Posterior cingulate gyrus (tissue), 11 donors: ENCODE measurements around the gene SLC41A2.

Source experiments
- DNase-seq, 10 donors: peaks; one replicate each; pipeline versions ENCODE4 v3.0.0 to v3.0.0-alpha.2; 2020 to 2021; ENCODE audit warnings: mixed read lengths in 3 of 10
- intact Hi-C: fragments of 100-400 bp; cut with DNase I; formaldehyde crosslinking; loops from one replicate; pipeline ENCODE4 v1.15.1; 2023

SLC41A2 gene

DNA sequence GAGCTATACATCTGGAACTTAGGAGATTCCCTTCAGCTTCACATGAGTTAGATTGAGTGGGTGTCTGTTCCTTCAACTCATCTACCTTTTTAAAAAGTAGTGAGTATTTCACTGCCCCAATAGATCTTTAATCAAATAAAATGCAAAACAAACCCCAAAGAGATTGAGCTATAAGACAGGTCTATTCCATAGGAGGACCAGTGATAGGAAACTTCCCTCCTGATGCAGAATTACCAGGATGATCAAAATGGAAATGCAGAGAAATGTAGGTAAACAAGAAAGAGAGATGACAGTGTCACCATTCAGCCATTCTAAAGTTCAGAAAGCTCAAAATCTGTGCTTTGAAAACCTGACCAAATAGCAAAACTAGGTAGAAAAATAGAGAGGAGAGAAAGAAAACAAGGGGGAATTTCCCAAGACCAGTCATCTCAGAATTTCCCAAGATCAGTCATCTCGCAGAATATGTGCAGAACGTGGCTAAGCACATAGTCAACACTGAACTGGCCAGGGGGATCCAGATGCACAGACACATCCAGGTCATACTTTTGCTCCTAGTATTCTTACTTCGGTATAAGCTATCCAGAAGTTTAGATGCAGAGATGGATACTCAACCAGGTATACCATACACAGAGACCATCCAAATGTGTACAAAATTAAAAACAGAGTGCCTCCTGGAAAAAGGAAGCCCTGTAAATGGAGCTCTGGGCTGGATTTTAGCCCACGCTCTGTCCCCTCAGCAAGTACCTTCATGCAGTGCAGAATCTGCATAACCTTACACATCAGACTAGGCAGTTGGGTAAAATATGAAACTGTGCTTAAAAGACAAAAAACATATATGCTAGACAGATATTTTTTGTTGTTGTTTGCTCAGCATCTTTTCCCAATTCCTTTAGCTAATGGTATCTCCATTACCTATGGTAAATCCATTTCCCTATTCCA is 27.4 kb downstream of the SLC41A2 start:
- intact Hi-C loops = no loop called here
- DNase-seq = no peak

GRCh38 chr12:104929977-104930376 is 28.1 kb downstream of the SLC41A2 start:
- intact Hi-C loops = no loop called here
- DNase-seq = no peak

DNA sequence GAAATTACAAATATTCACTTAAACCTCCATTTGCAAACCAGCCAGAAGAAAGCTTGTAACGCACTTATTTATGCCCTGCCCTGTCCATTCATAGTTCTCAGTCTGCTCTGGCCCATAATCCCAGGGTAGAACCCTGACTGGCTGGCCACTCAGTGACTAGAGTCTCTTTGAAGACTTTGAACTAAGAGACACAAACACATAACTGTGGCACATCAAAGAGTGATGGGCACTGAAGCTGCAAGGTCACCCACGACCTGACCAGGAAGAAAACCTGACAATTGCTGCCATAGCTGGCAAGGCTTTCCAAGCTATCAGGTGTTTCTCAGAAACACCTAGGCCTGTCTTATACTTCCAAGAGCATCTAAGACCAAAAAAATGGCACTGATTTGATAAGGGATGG is 28.7 kb downstream of the SLC41A2 start:
- intact Hi-C loops = no loop called here
- no peak for DNase-seq

- no peak for DNase-seq
- intact Hi-C loops = no loop called here
These were observed 29.9 kb downstream of the SLC41A2 start for GRCh38 chr12:104928036-104928745.

DNA sequence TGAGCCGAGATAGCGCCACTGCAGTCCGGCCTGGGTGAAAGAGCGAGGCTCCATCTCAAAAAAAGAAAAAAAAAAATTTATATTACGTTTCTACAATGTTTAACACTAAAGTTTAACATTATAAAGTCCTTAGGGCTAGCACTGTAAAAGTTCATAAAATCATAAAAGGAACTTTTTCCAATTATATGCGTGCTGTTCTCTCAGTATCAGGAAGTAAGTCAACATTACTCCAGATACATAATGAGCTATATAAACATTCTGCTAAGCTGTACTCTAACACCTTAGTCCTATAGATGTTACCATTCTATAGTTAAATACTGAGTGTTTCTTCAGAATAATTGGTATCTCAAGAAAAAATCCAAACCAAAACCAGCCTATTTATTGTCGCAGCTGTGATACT is 32.6 kb downstream of the SLC41A2 start:
- no peak for DNase-seq
- intact Hi-C loops = no loop called here

- DNase-seq = no peak
- intact Hi-C loops = no loop called here
These were observed 36.8 kb downstream of the SLC41A2 start for GRCh38 chr12:104921340-104921739.

DNA sequence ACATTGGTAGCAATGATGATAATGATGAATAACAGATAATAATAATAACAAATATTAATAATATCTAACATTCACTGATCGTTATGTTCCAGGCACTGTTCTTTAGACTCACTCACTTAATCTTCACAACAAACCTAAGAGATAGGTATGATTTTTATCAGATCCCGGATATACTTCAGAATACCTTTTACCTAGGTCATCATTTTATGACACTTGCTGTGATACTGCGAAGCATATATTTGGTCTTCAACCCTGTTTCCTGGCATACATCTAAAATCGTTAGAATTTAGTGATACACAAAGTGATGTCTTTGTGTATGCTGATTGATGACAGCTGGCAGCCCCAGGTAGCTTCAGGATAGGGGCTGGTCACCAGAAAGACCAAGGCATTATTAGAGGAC is 46.1 kb downstream of the SLC41A2 start:
- intact Hi-C loops = no loop called here
- DNase-seq = no peak

- intact Hi-C loops = no loop called here
- DNase-seq = no peak
These were observed 47.8 kb downstream of the SLC41A2 start for GRCh38 chr12:104910196-104910840.

- intact Hi-C loops = no loop called here
- DNase-seq = no peak
These were observed 48.3 kb downstream of the SLC41A2 start for GRCh38 chr12:104909761-104910160.
